ENCODE measurements around the gene ANKRD9.

The ANKRD9 gene

DNA sequence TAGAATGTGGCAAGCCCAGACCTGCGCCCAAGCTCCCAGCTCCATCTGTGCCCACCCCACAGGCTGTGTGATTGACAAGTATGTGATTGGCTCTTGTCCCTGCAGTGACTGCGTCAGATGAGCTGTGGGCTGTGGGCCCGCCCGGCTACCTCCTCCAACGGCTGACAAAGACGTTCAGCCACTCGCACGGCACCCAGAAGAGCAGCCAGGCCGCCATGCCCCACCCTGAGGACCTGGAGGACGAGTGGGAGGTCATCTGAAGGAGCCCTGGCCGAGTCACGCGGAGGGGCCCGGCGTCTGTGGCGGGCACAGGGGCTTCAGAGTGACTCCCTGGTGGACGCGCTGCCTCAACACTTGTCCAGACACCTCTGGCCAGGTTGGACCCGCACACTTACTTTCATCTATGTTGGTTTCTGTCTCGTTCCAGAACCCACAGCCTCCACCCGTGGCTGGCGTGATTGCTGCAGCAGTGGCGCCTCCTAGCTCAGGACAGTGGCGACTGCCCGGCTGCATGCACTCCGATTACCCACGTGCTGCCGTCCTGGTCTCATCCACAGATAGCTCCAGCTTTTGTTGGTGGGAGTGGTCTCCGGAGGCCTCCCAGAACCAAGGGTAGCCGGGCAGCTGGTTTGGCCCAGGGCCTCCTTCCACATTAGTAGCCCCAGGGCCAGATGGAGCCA is 11.4 kb downstream of the ANKRD9 start:
- DNase-seq: no peak

GRCh38 chr14:102496958-102497744 is 12.4 kb downstream of the ANKRD9 start:
- no peak for DNase-seq

DNA sequence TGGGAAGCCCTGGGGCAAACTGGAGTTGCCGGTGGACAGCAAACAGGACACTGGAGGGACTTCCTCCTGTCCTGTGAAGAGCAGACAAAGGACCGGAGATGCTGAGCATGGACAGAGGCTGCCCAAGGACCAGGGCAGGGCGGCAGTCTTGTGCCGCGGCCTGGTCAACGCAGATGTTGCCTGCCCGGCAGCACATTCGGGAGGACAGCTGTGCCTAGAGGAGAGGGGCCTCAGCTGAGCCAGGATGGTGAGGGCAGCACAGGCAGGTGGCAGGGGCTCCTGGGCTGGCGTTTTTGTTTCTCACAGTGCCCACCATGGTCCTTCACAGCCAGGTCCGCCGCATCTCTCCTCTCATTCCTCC is 13.3 kb downstream of the ANKRD9 start:
- DNase-seq: no peak

GRCh38 chr14:102495491-102496330 is 13.9 kb downstream of the ANKRD9 start:
- DNase-seq: no peak

DNA sequence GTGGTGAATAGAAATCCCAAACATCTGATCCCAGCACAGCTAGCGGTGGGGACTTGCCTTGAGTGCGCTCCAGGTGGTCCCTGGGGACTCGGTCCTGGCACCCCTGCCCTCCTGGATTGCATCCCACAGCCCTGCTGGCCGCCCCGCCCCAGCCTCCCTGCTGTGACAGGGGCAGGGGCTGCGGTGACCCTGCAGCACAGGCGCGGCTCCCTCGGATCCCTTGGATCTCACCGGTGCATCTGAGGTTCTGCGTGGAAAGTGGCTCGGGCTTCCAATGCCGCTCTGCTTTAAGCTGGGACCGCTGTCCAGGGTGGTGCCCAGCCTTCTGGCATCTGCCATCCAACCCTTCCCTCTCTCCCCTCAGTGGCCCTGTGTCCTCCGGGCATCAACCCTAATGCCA is 16.0 kb downstream of the ANKRD9 start:
- no peak for DNase-seq

DNA sequence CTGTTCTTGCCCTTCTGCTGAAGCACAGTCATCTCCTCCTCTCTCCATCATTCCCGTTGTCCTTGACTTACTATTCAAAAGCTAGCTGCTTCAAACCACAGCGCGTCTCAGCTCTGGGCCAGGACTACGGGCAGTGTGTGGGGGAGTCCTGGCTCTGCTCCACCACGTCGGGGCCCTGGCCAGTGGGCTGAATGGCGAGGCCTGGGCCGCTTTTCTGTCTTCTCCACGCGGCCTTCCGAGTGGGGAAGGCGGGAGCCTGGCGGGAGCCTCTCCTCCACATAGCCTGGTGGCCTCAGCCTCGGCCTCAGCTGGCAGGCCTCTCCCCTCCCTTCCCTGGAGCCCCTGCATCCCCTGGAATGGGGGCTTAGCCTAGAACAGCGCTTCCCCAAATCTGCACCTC is 16.5 kb downstream of the ANKRD9 start:
- no peak for DNase-seq

DNA sequence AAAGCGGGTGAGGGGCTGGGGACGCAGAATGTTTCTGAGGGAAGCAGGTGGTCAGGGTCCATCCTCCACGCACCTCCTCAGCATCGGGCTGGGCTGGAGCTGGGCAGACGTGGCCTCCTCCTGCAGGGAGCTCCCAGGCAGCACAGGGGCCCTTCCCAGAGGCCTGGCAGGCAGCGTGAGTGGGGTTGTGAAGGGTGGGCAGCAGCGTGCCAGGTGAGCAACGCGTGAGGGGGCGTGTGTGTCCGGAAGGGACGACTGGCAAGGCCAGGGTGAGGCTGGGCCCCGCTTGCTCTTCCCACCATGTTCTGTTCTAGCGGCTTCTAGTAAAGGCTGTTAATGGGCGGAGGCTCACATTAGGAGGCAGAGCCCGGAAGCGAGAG is 17.1 kb downstream of the ANKRD9 start:
- DNase-seq: no peak

- DNase-seq: no peak
Observed at GRCh38 chr14:102491786-102492530, 17.6 kb downstream of the ANKRD9 start.

- no peak for DNase-seq
Observed at GRCh38 chr14:102491366-102491765, 18.2 kb downstream of the ANKRD9 start.

GRCh38 chr14:102490456-102490855 is 19.1 kb downstream of the ANKRD9 start:
- no peak for DNase-seq

DNA sequence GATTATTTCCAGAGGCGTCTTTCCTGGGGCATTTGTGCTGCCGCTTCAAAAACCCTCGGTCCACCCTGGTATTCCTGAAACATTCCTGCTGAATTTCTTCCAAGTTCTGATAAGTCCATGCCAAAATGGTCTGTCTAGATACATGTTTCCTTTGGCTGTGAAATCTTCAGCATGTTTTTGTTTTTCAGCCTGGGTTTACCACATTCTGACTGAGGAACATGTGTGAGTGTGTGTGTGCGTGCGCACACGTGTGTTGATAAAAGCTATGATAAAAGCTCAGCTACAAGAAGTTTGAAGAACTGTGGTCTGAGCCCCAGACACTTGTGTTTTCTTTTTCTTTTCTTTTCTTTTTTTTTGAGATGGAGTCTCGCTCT is 22.4 kb downstream of the ANKRD9 start:
- no peak for DNase-seq

DNA sequence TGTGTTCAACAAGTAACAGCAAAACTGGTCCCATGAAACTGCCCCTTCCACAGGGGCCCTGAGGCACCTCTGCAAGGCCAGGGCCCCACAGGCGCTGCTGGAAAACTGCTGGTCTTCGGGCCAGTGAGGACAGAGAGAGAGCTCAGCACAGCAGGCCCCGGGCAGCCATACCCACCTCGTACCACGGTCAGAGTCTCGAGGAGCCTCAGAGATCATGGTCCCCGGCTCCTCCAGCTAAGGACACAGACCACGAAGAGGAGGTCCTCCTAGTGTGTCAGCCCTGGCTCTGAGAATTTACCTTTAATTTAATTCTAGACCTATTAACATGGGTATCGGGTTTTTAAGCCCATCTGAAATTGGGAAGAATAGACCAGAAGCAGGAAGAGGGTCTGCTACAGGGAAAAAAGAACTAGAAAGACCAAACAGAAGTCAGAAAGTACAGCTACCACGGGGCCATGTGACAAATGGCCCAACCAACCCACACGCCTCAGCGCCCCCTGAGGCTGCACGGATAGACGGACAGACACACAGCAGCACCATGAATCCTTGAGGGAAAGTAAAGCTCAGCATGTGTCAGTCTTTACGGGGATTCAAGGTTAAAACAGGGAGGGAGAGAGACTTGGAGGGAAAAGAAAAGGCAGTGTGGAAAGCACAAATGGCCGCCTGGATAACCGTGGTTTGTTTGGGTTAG is 22.9 kb downstream of the ANKRD9 start:
- no peak for DNase-seq

- no peak for DNase-seq
Observed at GRCh38 chr14:102485693-102486512, 23.7 kb downstream of the ANKRD9 start.

DNA sequence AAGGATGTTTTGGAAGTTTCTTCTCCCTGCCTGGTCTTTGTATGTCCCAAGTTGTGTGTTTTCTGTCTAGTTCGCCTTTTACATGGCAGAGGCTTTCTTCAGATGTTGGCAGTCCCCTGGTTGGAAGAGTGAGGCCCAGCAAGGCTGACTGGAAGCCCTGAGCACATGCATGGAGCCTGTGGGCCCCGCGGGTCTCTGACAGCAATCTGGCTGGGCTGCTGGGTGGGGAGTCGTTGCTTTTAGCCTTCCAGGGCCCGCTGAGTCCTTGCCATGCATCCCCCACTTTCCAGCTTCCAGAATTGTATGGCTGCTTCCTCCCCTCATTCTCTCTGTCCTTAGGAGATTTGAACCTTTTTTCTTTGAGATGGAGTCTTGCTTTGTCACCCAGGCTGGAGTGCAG is 25.3 kb downstream of the ANKRD9 start:
- no peak for DNase-seq

- DNase-seq: no peak
Observed at GRCh38 chr14:102481791-102482238, 27.8 kb downstream of the ANKRD9 start.

DNA sequence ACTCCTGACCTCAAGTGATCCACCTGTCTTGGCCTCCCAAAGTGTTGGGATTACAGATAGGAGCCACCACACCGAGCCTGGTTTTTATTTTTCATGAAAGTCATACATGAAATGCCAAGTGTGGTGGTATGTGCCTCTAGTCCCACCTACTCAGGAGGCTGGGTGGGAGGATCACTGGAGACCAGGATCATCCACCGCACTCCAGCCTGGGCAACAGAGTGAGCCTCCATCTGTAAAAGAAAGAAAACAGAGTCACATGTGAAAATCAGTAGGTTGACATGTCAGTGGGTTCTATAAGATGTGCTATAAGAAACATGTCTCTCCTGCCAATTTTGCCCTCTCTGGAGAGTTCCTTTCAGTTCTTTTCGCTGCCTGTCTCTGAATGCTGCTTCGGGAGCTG is 28.2 kb downstream of the ANKRD9 start:
- no peak for DNase-seq

GRCh38 chr14:102479777-102480176 is 29.8 kb downstream of the ANKRD9 start:
- DNase-seq: no peak

DNA sequence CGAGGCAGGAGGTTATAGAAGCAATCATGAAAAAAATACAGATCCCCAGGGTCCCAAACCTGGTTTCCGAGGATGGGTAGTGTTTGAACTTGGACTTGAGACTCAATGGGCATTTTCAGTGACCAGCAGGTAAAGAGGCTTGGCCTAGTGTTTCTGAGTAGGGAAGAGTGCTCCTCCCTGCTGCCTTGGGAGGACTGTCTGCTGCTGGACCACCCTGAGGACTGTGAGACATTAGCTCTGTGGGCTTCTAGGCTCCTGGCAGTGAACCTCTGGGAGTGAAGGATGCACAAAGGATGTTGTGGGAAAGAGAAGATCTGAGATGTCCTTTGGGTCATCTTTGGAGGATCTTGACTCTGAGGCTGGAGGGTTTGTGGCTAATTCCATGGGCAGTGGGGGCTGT is 30.5 kb downstream of the ANKRD9 start:
- DNase-seq: no peak

GRCh38 chr14:102474934-102475333 is 34.6 kb downstream of the ANKRD9 start:
- no peak for DNase-seq

DNA sequence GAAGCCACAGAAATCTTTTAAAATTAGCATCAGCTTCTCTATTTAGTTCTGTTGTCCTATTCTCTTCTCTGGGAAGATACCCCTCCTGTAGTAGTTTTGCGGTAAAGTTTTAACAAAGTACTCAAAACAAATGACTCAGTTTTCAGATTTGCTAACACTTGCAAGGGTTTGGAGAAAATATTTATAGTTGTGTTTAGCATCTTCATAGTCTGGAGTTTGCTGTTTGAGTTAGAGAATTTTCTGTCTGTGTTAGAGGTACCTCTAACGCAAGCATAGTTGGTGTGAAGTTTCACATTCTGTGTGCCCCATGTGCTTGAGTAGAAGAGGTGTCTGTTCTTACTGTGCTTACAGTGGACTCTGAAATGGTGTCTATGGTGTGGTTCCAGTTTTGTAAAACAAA is 36.0 kb downstream of the ANKRD9 start:
- no peak for DNase-seq

DNA sequence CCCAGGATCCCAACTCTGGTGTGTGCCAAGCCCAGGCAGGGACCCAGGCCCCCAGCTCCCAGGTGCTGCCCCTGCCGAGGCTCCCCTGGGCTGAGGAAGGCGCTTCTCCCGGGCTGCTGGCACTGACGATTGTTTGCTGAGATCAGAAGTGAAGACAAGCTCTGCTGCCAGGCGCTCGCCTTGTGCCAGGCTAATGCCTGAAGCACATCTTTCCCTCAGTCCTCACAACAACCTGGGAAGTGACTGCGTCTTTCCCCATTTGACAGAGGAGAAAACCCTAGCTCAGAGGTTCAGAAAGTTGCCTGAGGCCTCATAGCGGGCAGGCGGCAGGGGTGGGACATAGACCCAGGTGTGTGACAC is 36.8 kb downstream of the ANKRD9 start:
- no peak for DNase-seq
